ENCODE measurements around the gene FILIP1L. TPM values are rescaled to one million over a fixed set of nuclear protein-coding genes. Genes with fewer than 3 reads are reported as not detected.

Gene FILIP1L
- total and polyA plus RNA-seq, 2 donors (not counting 1 experiment from before 2014, with no cell fraction given): 0.32 to 0.48 TPM

DNA sequence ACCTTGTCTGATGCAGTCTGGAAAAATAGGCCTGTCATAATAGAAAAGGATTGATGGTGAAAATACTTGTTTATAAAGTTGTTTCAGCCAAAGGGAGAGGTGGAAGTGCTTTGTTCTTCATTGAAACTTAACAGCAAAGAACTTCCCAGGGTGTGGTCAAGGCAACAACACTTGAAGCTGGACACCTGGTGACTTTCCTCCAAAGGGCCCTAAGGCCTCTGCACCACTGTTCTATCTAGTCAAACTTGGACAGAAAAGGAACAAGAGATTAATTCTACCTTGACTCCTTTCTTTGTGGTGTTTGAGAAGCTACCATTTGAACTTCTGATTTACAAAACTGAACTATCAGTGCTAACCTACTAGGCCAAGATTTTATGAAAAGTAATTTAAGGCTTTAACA lies 194.6 kb downstream of the FILIP1L start:
- H3K27ac Mint-ChIP-seq: no peak overlapping the region
- Histone ChIP-seq H3K79me2 (ENCODE audit: control insufficient read depth, insufficient read depth, low read length) (no peaks in the 10 kb centered on the region), H3K4me3 (ENCODE audit: control extremely low read depth in 1 of 5, extremely low read depth in 1 of 5, insufficient read depth in 1 of 5, low read depth in 2 of 5, low read length in 4 of 5) (no peak overlapping the region), H3K9ac (ENCODE audit: low read length) (no peak overlapping the region), H3K36me3 (replicated peaks in 1 of 2; ENCODE audit: control extremely low read depth in 1 of 2, control insufficient read depth in 1 of 2, extremely low read depth in 1 of 2, insufficient read depth in 2 of 2, low read length in 1 of 2) (no peaks in the 10 kb centered on the region), H2AFZ (ENCODE audit: insufficient read depth, low read depth, low read length, poor library complexity, severe bottlenecking) (no peak overlapping the region), H3K27ac (ENCODE audit: low read length in 2 of 2) (no peak overlapping the region), H3K9me3 (ENCODE audit: control extremely low read depth in 1 of 3, control insufficient read depth in 2 of 3, insufficient read depth in 1 of 3, low read length in 2 of 3) (no peaks in the 10 kb centered on the region), H3K4me1 (ENCODE audit: control insufficient read depth in 2 of 2, insufficient read depth in 2 of 2, low read length in 2 of 2) (peaks cover 4 to 7% of the 10 kb centered on the region in 2 donors), H3K4me2 (replicated peaks; ENCODE audit: low read depth, low read length, poor library complexity, severe bottlenecking) (no peak overlapping the region), H3K27me3 (replicated peaks in 1 of 4; ENCODE audit: control extremely low read depth in 1 of 4, control insufficient read depth in 3 of 4, insufficient read depth in 4 of 4, low read length in 3 of 4) (no peaks in the 10 kb centered on the region), H4K20me1 (ENCODE audit: control insufficient read depth, insufficient read depth, low read length, poor library complexity, severe bottlenecking) (no peaks in the 10 kb centered on the region)
- ChIA-PET CTCF (no interaction called here), POLR2A (no interaction called here)
- peaks cover 13% of the 10 kb centered on the region for H3K4me1 Mint-ChIP-seq
- no peak for ATAC-seq (ENCODE audit: low read depth)
- H3K4me3 Mint-ChIP-seq: no peak overlapping the region
- intact Hi-C loops (cut with micrococcal nuclease): no loop called here
- DNase-seq: no peak
- TF ChIP-seq CTCF (IDR thresholded peaks at IDR 0.05): no peak
- TF ChIP-seq EZH2 (IDR thresholded peaks at IDR 0.05; ENCODE audit: borderline replicate concordance, insufficient read depth, low read depth, low read length, poor library complexity, severe bottlenecking): no peak
- H3K27me3 Mint-ChIP-seq: no peaks in the 10 kb centered on the region
- no peaks in the 10 kb centered on the region for H3K9me3 Mint-ChIP-seq (ENCODE audit: insufficient read depth)

DNA sequence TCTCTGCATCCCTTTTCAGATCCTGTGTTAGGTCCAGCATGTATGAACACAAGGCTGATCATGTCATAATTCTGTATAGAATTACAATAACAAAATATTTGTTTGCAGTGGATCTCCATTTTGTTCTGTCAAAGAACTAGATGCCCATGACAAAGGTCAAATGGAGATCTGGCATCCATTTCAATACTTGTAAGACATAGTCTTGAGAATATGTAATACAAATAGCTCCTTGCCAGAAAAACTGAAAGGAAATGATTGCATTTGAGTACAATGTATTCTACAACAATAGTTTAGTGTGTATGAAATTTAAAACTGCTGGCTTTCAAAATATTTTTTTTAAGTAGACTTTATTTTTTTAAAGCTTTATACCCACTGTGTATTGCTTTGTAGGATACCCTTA lies 195.6 kb downstream of the FILIP1L start:
- H4K20me1 ChIP-seq (ENCODE audit: control insufficient read depth, insufficient read depth, low read length, poor library complexity, severe bottlenecking): no peaks in the 10 kb centered on the region
- intact Hi-C loops (cut with micrococcal nuclease): no loop called here
- H3K79me2 ChIP-seq (ENCODE audit: control insufficient read depth, insufficient read depth, low read length): no peaks in the 10 kb centered on the region
- H3K27me3 ChIP-seq (replicated peaks in 1 of 4; ENCODE audit: control extremely low read depth in 1 of 4, control insufficient read depth in 3 of 4, insufficient read depth in 4 of 4, low read length in 3 of 4): no peaks in the 10 kb centered on the region
- H3K9ac ChIP-seq (ENCODE audit: low read length): no peak overlapping the region
- no peaks in the 10 kb centered on the region for H3K9me3 ChIP-seq (ENCODE audit: control extremely low read depth in 1 of 3, control insufficient read depth in 2 of 3, insufficient read depth in 1 of 3, low read length in 2 of 3)
- POLR2A ChIA-PET: no interaction called here
- no peak overlapping the region for H2AFZ ChIP-seq (ENCODE audit: insufficient read depth, low read depth, low read length, poor library complexity, severe bottlenecking)
- no peak overlapping the region for H3K27ac ChIP-seq (ENCODE audit: low read length in 2 of 2)
- no peak overlapping the region for H3K4me2 ChIP-seq (replicated peaks; ENCODE audit: low read depth, low read length, poor library complexity, severe bottlenecking)
- H3K27ac Mint-ChIP-seq: no peak overlapping the region
- no peak for DNase-seq
- H3K4me3 Mint-ChIP-seq: no peak overlapping the region
- H3K4me3 ChIP-seq (ENCODE audit: control extremely low read depth in 1 of 5, extremely low read depth in 1 of 5, insufficient read depth in 1 of 5, low read depth in 2 of 5, low read length in 4 of 5): no peak overlapping the region
- H3K4me1 Mint-ChIP-seq: peaks cover 13% of the 10 kb centered on the region
- peaks cover 4 to 7% of the 10 kb centered on the region in 2 donors for H3K4me1 ChIP-seq (ENCODE audit: control insufficient read depth in 2 of 2, insufficient read depth in 2 of 2, low read length in 2 of 2)
- H3K27me3 Mint-ChIP-seq: no peaks in the 10 kb centered on the region
- H3K9me3 Mint-ChIP-seq (ENCODE audit: insufficient read depth): no peaks in the 10 kb centered on the region
- TF ChIP-seq CTCF (IDR thresholded peaks at IDR 0.05): no peak
- no peak for TF ChIP-seq EZH2 (IDR thresholded peaks at IDR 0.05; ENCODE audit: borderline replicate concordance, insufficient read depth, low read depth, low read length, poor library complexity, severe bottlenecking)
- H3K36me3 ChIP-seq (replicated peaks in 1 of 2; ENCODE audit: control extremely low read depth in 1 of 2, control insufficient read depth in 1 of 2, extremely low read depth in 1 of 2, insufficient read depth in 2 of 2, low read length in 1 of 2): no peaks in the 10 kb centered on the region
- CTCF ChIA-PET: no interaction called here
- ATAC-seq (ENCODE audit: low read depth): no peak

Data from B cell (primary cell).